GM11168 (cell line): Measurements from ENCODE around the gene HOXA13.

Experiments
- in situ Hi-C: fragments of 300-500 bp; cut with MboI; formaldehyde crosslinking; loops from one replicate; pipeline ENCODE4 v1.12.0; 2022; ENCODE audit warnings: low sequenced_read_pairs; ENCODE audit not compliant: unreplicated experiment

HOXA13 gene

GRCh38 chr7:27199849-27200760, at the start of gene HOXA13:
Gene HOXA13, minus strand, starts transcription at chr7:27200091. Its CDS starts 14 bp downstream, at chr7:27200077.
- in situ Hi-C loops = loop anchor here (10.0 to 25.0 kb wide), 4 partner anchors 387 to 1338 kb away; no protein-coding TSS in a partner anchor

- in situ Hi-C loops = no loop called here
Measured at GRCh38 chr7:27248911-27249723, 49.2 kb upstream of the HOXA13 start.

GRCh38 chr7:27248427-27248806, 48.5 kb upstream of the HOXA13 start:
- in situ Hi-C loops = no loop called here

- in situ Hi-C loops = no loop called here
Measured at GRCh38 chr7:27247452-27248426, 47.8 kb upstream of the HOXA13 start.

GRCh38 chr7:27247000-27247399, 47.1 kb upstream of the HOXA13 start:
- in situ Hi-C loops = no loop called here

GRCh38 chr7:27245798-27246691, 46.2 kb upstream of the HOXA13 start:
- in situ Hi-C loops = no loop called here

GRCh38 chr7:27245124-27245797, 45.4 kb upstream of the HOXA13 start:
- in situ Hi-C loops = no loop called here

GRCh38 chr7:27244488-27245123, 44.7 kb upstream of the HOXA13 start:
- in situ Hi-C loops = no loop called here

GRCh38 chr7:27243340-27244163, 43.7 kb upstream of the HOXA13 start:
- in situ Hi-C loops = no loop called here

- in situ Hi-C loops = no loop called here
Measured at GRCh38 chr7:27242555-27243339, 42.9 kb upstream of the HOXA13 start, which contains the start of gene EVX1. Gene EVX1, plus strand, starts transcription at chr7:27242802. Its CDS starts 229 bp downstream, at chr7:27243031.

GRCh38 chr7:27242154-27242553, 42.3 kb upstream of the HOXA13 start:
- in situ Hi-C loops = no loop called here

GRCh38 chr7:27241189-27242056, 41.5 kb upstream of the HOXA13 start:
- in situ Hi-C loops = no loop called here

GRCh38 chr7:27240015-27240731, 40.3 kb upstream of the HOXA13 start:
- in situ Hi-C loops = no loop called here

- in situ Hi-C loops = no loop called here
Measured at GRCh38 chr7:27239387-27240014, 39.6 kb upstream of the HOXA13 start.
